Upper lobe of left lung (tissue), 6 donors: ENCODE measurements around the gene EFCAB10. TPM values are rescaled to one million over a fixed set of nuclear protein-coding genes. Genes with fewer than 3 reads are reported as not detected.

ENCODE experiments used
- ATAC-seq, 2 donors: fragments of 200-7000 bp; cut with Tn5 transposase; one replicate each; pipeline ENCODE4 v1.9.1; 2022; ENCODE audit warnings: mild to moderate bottlenecking in 2 of 2, moderate library complexity in 2 of 2; ENCODE audit not compliant: low FRiP score in 2 of 2
- DNase-seq, 2 donors: peaks; one replicate each; pipeline ENCODE4 v3.0.0-alpha.2; 2019 to 2020
- H3K27ac ChIP-seq, 4 donors: fragments of 200-600 bp; sonication (generic); one replicate each; pipeline ENCODE4 v1.5.1; 2016 to 2019
- H3K27me3 ChIP-seq, 4 donors: fragments of 200-600 bp; sonication (generic); one replicate each; pipeline ENCODE4 v1.5.1; 2017 to 2019
- H3K36me3 ChIP-seq, 4 donors: fragments of 200-600 bp; sonication (generic); one replicate each; pipeline ENCODE4 v1.5.1; 2016 to 2019
- H3K4me1 ChIP-seq, 4 donors: fragments of 200-600 bp; sonication (generic); one replicate each; pipeline ENCODE4 v1.5.1; 2018 to 2019
- H3K4me3 ChIP-seq, 4 donors: fragments of 200-600 bp; sonication (generic); one replicate each; pipeline ENCODE4 v1.5.1; 2017 to 2019; ENCODE audit warnings: mild to moderate bottlenecking in 2 of 4, moderate library complexity in 1 of 4
- H3K9me3 ChIP-seq, 4 donors: fragments of 200-600 bp; sonication (generic); one replicate each; pipeline ENCODE4 v1.5.1; 2018 to 2019
- EP300 ChIP-seq, 4 donors: sonication (generic); formaldehyde crosslinking; IDR thresholded peaks; one replicate each; pipeline ENCODE4 v1.5.1; 2017; ENCODE audit warnings: antibody characterized with exemption in 4 of 4, control low read depth in 2 of 4
- POLR2A ChIP-seq, 4 donors: fragments of 450-650 bp; IDR thresholded peaks; one replicate each; pipeline ENCODE4 v1.5.1; 2016 to 2017; ENCODE audit warnings: antibody characterized with exemption in 4 of 4, mild to moderate bottlenecking in 2 of 4
- POLR2AphosphoS5 ChIP-seq, 2 donors: sonication (generic); formaldehyde crosslinking; IDR thresholded peaks; one replicate each; pipeline ENCODE4 v1.5.1; 2017; ENCODE audit warnings: antibody characterized with exemption in 2 of 2
- WGBS, 2 donors: methylation state at CpG; one replicate each; pipeline ENCODE4 v1.1.5; 2017 to 2018; 5-methylcytosine and 5-hydroxymethylcytosine counted together
- total RNA-seq, 6 donors: library from RNA; depleted of rRNA in 4 of 6; stranded (reverse); fragments of >200 nt in 4 of 6; gene quantifications; one replicate each; pipeline versions ENCODE4 v1.1.0 to v1.2.1, GENCODE V29; 2016 to 2021
- TF ChIP-seq, protein P1 (sequence below), 6 experiments: fragments of 450-650 bp in 4 of 6; fragments of 200-600 bp in 2 of 6; sonication (generic) in 2 of 6; IDR thresholded peaks; one replicate each; pipeline ENCODE4 v1.5.1; 2016 to 2019; ENCODE audit warnings: antibody characterized with exemption in 6 of 6
- donor health status: DM: no; HTN: no; CAD: no; lungs with moderate emphysema.
- donor health status: DM: no; HTN: yes; CAD: no; lungs with severe emphysema.

The EFCAB10 gene
- total RNA-seq, 6 donors from 2014 or later, result 0.86 to 26.2 (median 5.1) TPM; not detected in 1

DNA sequence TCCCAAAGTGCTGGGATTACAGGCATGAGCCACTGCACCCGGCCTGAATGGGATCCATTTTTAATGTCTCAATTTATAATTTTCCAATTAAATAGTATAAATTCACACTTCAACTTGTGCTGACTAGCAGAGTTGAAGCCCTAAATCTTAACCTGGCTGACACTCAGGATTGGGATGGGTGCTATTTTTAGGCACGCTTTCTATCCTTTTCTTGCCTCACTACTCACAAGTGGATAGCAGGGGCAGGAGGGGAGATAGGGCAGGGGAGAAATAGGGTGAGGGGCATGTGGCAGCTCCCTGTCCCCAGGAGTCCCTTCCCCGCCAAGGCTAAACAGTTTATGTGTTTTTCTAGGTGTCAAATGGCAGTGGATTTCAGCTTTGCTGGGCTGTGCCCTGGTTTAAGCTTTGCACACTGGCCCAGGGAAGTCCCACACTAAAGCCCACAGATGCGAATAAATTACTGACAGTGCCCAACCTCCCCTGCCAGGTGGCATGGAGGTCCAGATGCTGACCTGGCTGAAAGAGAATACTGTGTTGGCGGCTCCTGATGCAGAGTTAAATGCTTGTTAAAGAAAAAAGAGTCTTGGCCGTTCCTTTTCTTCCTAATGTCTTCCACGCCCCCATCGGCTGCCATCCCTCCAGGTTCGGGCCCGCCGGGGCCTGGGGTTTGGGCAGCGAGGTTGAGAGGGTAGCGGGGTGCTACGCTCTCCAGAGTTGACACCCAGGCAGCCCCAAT lies 36.2 kb upstream of the EFCAB10 start:
- TF ChIP-seq EP300 (IDR thresholded peaks at IDR 0.05) (no peak), POLR2A (IDR thresholded peaks at IDR 0.05) (no peak), POLR2AphosphoS5 (IDR thresholded peaks at IDR 0.05) (no peak)
- TF ChIP-seq, protein P1, sequence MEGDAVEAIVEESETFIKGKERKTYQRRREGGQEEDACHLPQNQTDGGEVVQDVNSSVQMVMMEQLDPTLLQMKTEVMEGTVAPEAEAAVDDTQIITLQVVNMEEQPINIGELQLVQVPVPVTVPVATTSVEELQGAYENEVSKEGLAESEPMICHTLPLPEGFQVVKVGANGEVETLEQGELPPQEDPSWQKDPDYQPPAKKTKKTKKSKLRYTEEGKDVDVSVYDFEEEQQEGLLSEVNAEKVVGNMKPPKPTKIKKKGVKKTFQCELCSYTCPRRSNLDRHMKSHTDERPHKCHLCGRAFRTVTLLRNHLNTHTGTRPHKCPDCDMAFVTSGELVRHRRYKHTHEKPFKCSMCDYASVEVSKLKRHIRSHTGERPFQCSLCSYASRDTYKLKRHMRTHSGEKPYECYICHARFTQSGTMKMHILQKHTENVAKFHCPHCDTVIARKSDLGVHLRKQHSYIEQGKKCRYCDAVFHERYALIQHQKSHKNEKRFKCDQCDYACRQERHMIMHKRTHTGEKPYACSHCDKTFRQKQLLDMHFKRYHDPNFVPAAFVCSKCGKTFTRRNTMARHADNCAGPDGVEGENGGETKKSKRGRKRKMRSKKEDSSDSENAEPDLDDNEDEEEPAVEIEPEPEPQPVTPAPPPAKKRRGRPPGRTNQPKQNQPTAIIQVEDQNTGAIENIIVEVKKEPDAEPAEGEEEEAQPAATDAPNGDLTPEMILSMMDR (IDR thresholded peaks at IDR 0.05), result no peak
- Histone ChIP-seq H3K27ac (no peak overlapping the region), H3K36me3 (peaks cover 0 to 56% (median 34%) of the 10 kb centered on the region in 4 donors), H3K4me3 (no peak overlapping the region), H3K9me3 (no peaks in the 10 kb centered on the region), H3K27me3 (no peaks in the 10 kb centered on the region), H3K4me1 (no peaks in the 10 kb centered on the region)
- 95 to 97% methylated on average over 14 of the region's 14 CpGs for whole genome bisulfite sequencing, 2 donors
- DNase-seq (no peak), ATAC-seq (no peak)

DNA sequence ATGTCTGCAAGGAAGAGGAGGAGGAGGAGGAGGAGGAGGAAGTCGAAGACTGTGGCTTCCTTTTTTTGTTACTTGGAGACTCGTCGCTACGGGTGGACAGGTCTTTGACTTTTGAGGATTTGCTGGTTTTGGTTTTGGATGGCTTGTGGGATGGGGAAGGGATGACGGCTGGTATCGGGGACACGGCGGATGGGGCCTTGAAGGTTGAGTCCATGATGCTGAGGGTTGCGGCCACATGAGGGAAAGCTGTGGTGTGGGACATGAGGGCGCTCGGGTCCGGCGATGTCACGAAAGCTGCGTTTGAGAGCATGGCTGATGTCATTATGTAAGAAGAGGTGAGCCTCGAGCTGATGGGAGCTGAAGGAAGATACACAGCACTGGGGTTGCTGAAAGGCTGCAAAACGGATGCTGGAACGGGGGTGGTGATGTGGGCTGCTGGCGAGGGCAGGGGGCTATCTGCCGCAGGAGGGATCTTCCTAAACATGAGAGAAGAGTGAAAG lies 33.1 kb upstream of the EFCAB10 start:
- ATAC-seq, result no peak
- no peaks in the 10 kb centered on the region for H3K4me1 ChIP-seq
- TF ChIP-seq, protein P1 (IDR thresholded peaks at IDR 0.05), result no peak
- TF ChIP-seq EP300 (IDR thresholded peaks at IDR 0.05) (no peak), POLR2A (IDR thresholded peaks at IDR 0.05) (no peak), POLR2AphosphoS5 (IDR thresholded peaks at IDR 0.05) (no peak)
- no peaks in the 10 kb centered on the region for H3K27me3 ChIP-seq
- no peak overlapping the region for H3K4me3 ChIP-seq
- no peaks in the 10 kb centered on the region for H3K9me3 ChIP-seq
- no peak overlapping the region for H3K27ac ChIP-seq
- peak in 1 of 2 donors; percentile 55 for DNase-seq
- H3K36me3 ChIP-seq, result peaks cover 0 to 44% (median 27%) of the 10 kb centered on the region in 4 donors
- 89 to 90% methylated on average over 20 of the region's 20 CpGs for WGBS, 2 donors

DNA sequence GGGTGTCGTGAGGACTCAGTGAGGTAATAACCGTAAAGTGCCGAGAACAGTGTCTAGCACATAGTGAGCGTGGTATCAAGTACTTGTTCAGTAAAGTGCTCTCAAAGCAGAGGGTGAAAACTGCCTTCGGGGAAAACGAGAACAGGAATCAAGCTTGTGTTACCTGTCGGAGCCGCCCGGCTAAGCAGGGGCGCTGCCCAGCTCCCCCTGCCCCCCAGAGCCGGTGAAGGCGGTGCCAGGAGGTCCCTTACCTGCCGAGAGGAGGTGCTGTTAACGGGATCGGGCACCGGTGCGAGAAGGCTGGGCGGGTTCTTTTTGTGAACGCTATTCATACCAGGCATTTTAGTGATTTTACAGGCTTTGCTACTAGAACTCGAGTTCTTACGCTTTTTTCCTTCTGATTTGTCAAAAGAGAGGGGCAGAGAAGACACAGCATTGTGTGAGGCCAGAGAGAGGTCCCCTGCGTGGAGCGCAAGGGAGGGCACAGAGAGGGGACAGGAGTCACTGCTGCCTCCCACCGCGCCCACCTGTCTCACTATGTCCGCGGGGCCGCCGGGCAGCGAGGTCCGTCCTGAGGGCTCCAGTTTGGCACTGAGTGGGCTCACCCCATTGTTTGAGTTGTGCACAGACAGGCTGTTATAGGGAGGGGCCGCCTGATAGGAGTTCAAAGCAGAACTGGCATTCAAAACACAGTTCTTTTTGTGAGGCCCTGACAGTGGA lies 32.5 kb upstream of the EFCAB10 start:
- WGBS, 2 donors, result 90 to 92% methylated on average over 32 of the region's 32 CpGs
- H3K4me3 ChIP-seq, result no peak overlapping the region
- ATAC-seq, result no peak
- peaks cover 0 to 42% (median 26%) of the 10 kb centered on the region in 4 donors for H3K36me3 ChIP-seq
- peak in 1 of 2 donors; percentile 72 for DNase-seq
- H3K27ac ChIP-seq, result no peak overlapping the region
- H3K27me3 ChIP-seq, result no peaks in the 10 kb centered on the region
- no peaks in the 10 kb centered on the region for H3K9me3 ChIP-seq
- H3K4me1 ChIP-seq, result no peaks in the 10 kb centered on the region
- TF ChIP-seq EP300 (IDR thresholded peaks at IDR 0.05) (no peak), POLR2AphosphoS5 (IDR thresholded peaks at IDR 0.05) (no peak)

DNA sequence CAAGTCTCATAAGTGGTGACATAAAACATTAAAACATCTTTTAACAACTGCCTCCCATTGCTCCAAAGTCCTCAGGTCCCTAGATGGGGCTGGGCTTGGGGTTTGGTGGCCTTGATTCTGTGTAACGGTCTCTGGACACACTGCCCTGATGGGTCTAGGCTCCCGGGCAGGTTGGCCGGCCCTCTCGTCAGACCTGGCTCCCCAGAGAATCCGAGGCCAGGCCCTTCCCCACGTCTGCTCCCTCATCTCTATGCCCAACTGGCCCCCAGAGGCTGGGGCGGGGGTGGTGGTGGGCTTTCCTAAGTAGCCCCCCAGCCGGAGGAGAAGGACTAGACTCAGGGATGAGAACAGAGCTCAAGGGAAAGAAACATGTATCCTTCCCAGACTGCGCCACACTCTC lies 31.5 kb upstream of the EFCAB10 start:
- Histone ChIP-seq H3K27me3 (no peaks in the 10 kb centered on the region), H3K36me3 (peaks cover 0 to 33% (median 22%) of the 10 kb centered on the region in 4 donors), H3K4me1 (no peaks in the 10 kb centered on the region), H3K9me3 (no peaks in the 10 kb centered on the region), H3K27ac (no peak overlapping the region), H3K4me3 (no peak overlapping the region)
- 94 to 100% methylated on average over 1 to 6 of the region's 9 CpGs for WGBS, 2 donors
- TF ChIP-seq, protein P1 (IDR thresholded peaks at IDR 0.05), result no peak
- ATAC-seq (no peak), DNase-seq (peak in 1 of 2 donors; percentile 31)
